GM12891 (cell line): ENCODE results near the gene SHROOM3.

Experiments used
- POLR2A ChIP-seq: IDR thresholded peaks from 2 replicates; pipeline ENCODE4 v1.6.1; 2011; ENCODE audit warnings: low read depth, low read length, control low read depth
- POLR2AphosphoS5 ChIP-seq: IDR thresholded peaks from 2 replicates; pipeline ENCODE4 v1.6.1; 2011; ENCODE audit warnings: low read depth, low read length, control low read depth

DNA sequence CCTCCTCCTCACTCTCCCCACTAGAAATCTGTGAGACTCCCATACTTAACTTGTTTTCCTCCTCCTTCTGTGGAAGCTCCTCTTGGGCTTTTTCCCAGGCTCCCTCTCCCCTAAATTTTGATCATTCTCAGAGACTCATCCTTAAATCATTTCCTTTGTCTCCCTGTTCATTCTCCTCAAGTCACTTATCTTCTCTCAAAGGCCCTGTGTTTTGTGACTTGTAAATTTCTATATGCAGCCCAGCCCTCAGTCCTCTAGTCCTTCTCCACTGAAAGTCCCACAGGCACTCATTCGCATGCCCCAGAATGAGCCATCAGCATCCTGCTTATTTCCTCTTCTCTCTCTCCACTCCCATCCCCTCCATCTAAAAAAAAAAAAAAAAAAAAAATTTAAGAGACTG lies 291.1 kb downstream of the SHROOM3 start:
- no peak for TF ChIP-seq POLR2A
- TF ChIP-seq POLR2AphosphoS5, result no peak
